HepG2 (cell line): ENCODE data around the gene SIGMAR1. TPM values are rescaled to one million over a fixed set of nuclear protein-coding genes. Genes with fewer than 3 reads are reported as not detected.

Experiments used
- CBFB ChIP-seq: sonication (generic); formaldehyde crosslinking; IDR thresholded peaks from 2 replicates; pipeline ENCODE4 v1.4.0; 2020; ENCODE audit warnings: missing genetic modification reagents
- CENPX ChIP-seq: sonication (generic); formaldehyde crosslinking; IDR thresholded peaks from 2 replicates; pipeline ENCODE4 v1.9.0; 2021; ENCODE audit warnings: mild to moderate bottlenecking, missing genetic modification reagents, moderate library complexity
- HDAC1 ChIP-seq: sonication (generic); formaldehyde crosslinking; IDR thresholded peaks from 2 replicates; pipeline ENCODE4 v1.5.1; 2020; ENCODE audit warnings: mild to moderate bottlenecking, missing genetic modification reagents
- NCOA1 ChIP-seq: sonication (generic); formaldehyde crosslinking; IDR thresholded peaks from 2 replicates; pipeline ENCODE4 v1.9.0; 2021; ENCODE audit warnings: missing genetic modification reagents
- NFE2L2 ChIP-seq: fragments of 150-350 bp; IDR thresholded peaks from 2 replicates; pipeline ENCODE4 v1.6.1; 2014; ENCODE audit warnings: low read length
- NR2F2 ChIP-seq: IDR thresholded peaks from 2 replicates; pipeline ENCODE4 v1.6.1; 2012; ENCODE audit warnings: low read depth, inconsistent platforms, borderline replicate concordance
- RAD21 ChIP-seq: fragments of 450-650 bp; formaldehyde crosslinking; IDR thresholded peaks from 2 replicates; pipeline ENCODE4 v1.5.0; 2020; ENCODE audit warnings: mild to moderate bottlenecking
- RAD51 ChIP-seq: fragments of 450-650 bp; IDR thresholded peaks from 2 replicates; pipeline ENCODE4 v1.6.1; 2016; ENCODE audit warnings: borderline replicate concordance
- RFX1 ChIP-seq: fragments of 450-650 bp; IDR thresholded peaks from 2 replicates; pipeline ENCODE4 v1.6.1; 2017
- USF2 ChIP-seq, 2 experiments: sonication (generic) in 1 of 2; formaldehyde crosslinking in 1 of 2; IDR thresholded peaks; 2 replicates each; pipeline versions ENCODE4 v1.5.1 to v1.6.1; 2011 to 2020; ENCODE audit warnings: borderline replicate concordance in 1 of 2, low read depth in 1 of 2, low read length in 1 of 2, mild to moderate bottlenecking in 1 of 2, missing genetic modification reagents in 1 of 2, moderate library complexity in 1 of 2
- ZFAT ChIP-seq: sonication (generic); formaldehyde crosslinking; conservative IDR thresholded peaks from 2 replicates; pipeline ENCODE4 v1.8.1; 2023; ENCODE audit warnings: missing genetic modification reagents, inconsistent platforms
- ZNF18 ChIP-seq: sonication (generic); formaldehyde crosslinking; IDR thresholded peaks from 2 replicates; pipeline ENCODE4 v1.8.0; 2022; ENCODE audit warnings: mild to moderate bottlenecking, missing genetic modification reagents; ENCODE audit not compliant: insufficient replicate concordance
- ZNF430 ChIP-seq: sonication (generic); formaldehyde crosslinking; IDR thresholded peaks from 2 replicates; pipeline ENCODE4 v1.9.0; 2021; ENCODE audit warnings: mild to moderate bottlenecking, missing genetic modification reagents
- ZNF768 ChIP-seq: sonication (generic); formaldehyde crosslinking; IDR thresholded peaks from 2 replicates; pipeline ENCODE4 v1.4.0; 2020; ENCODE audit warnings: missing genetic modification reagents
- polyA plus RNA-seq, 8 experiments: library from polyadenylated mRNA; depleted of rRNA in 3 of 8; stranded (reverse) in 7 of 8; unstranded in 1 of 8; fragments of >200 nt; fragmentation: Illumina TruSeq in 4 of 8; extraction: Trizol in 4 of 8; gene quantifications; 2 replicates each; pipeline versions ENCODE4 v1.2.1 to v1.2.3, GENCODE V29; 2011 to 2016; ENCODE audit warnings: low read depth in 4 of 8, missing spikeins in 1 of 8, mixed read lengths in 1 of 8; ENCODE audit not compliant: insufficient read depth in 1 of 8
- total RNA-seq, 5 experiments: library from RNA; depleted of rRNA; stranded (reverse); fragments of >200 nt; fragmentation: Illumina TruSeq; extraction: Trizol; gene quantifications; 2 replicates each; pipeline ENCODE4 v1.2.3, GENCODE V29; 2016; ENCODE audit warnings: low read depth in 1 of 5
- TF ChIP-seq, protein P1 (sequence below): sonication (generic); formaldehyde crosslinking; IDR thresholded peaks from 2 replicates; pipeline ENCODE4 v1.5.0; 2020; ENCODE audit warnings: missing genetic modification reagents
- TF ChIP-seq, protein P2 (sequence below): sonication (generic); formaldehyde crosslinking; IDR thresholded peaks from 2 replicates; pipeline ENCODE4 v1.8.1; 2023; ENCODE audit warnings: mild to moderate bottlenecking, missing genetic modification reagents
- TF ChIP-seq, protein P3 (sequence below): sonication (generic); formaldehyde crosslinking; IDR thresholded peaks from 2 replicates; pipeline ENCODE4 v1.4.0; 2020; ENCODE audit warnings: missing genetic modification reagents, borderline replicate concordance

The SIGMAR1 gene
- total and polyA plus RNA-seq, 2 of the 13 experiments (the other 11 are each of a cell fraction or from before 2014, with no cell fraction given): 38.9 to 60.8 TPM

GRCh38 chr9:34637356-34638137, at the start of gene SIGMAR1 (continued):
- peak; percentile 88 for TF ChIP-seq ZNF18 (CRISPR knock-in tag)
- TF ChIP-seq ZNF768: no peak
- TF ChIP-seq ZFAT: no peak
- TF ChIP-seq CBFB (CRISPR knock-in tag): 0 out of 2 replicates have a peak, but pooled peaks have one; percentile 36
- no peak for TF ChIP-seq NCOA1 (CRISPR knock-in tag)
- TF ChIP-seq RAD51: no peak
- TF ChIP-seq NR2F2: peak; percentile 13; the same call in 1 of the 2 replicates
- peak; percentile 87 for TF ChIP-seq ZNF430 (CRISPR knock-in tag)
- TF ChIP-seq NFE2L2: no peak
- TF ChIP-seq, protein P1, sequence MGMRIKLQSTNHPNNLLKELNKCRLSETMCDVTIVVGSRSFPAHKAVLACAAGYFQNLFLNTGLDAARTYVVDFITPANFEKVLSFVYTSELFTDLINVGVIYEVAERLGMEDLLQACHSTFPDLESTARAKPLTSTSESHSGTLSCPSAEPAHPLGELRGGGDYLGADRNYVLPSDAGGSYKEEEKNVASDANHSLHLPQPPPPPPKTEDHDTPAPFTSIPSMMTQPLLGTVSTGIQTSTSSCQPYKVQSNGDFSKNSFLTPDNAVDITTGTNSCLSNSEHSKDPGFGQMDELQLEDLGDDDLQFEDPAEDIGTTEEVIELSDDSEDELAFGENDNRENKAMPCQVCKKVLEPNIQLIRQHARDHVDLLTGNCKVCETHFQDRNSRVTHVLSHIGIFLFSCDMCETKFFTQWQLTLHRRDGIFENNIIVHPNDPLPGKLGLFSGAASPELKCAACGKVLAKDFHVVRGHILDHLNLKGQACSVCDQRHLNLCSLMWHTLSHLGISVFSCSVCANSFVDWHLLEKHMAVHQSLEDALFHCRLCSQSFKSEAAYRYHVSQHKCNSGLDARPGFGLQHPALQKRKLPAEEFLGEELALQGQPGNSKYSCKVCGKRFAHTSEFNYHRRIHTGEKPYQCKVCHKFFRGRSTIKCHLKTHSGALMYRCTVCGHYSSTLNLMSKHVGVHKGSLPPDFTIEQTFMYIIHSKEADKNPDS (CRISPR knock-in tag): no peak; the same call in 1 of the 2 replicates
- TF ChIP-seq USF2 (IDR thresholded peaks at IDR 0.05; ENCODE audit: low read depth, low read length): no peak
- TF ChIP-seq USF2 (CRISPR knock-in tag; IDR thresholded peaks at IDR 0.05; ENCODE audit: borderline replicate concordance): peak; percentile 22; the same call in 1 of the 2 replicates
- TF ChIP-seq RAD21 (CRISPR knock-in tag): peak; percentile 46; the same call in 1 of the 2 replicates
- no peak for TF ChIP-seq CENPX (CRISPR knock-in tag)
- TF ChIP-seq, protein P2, sequence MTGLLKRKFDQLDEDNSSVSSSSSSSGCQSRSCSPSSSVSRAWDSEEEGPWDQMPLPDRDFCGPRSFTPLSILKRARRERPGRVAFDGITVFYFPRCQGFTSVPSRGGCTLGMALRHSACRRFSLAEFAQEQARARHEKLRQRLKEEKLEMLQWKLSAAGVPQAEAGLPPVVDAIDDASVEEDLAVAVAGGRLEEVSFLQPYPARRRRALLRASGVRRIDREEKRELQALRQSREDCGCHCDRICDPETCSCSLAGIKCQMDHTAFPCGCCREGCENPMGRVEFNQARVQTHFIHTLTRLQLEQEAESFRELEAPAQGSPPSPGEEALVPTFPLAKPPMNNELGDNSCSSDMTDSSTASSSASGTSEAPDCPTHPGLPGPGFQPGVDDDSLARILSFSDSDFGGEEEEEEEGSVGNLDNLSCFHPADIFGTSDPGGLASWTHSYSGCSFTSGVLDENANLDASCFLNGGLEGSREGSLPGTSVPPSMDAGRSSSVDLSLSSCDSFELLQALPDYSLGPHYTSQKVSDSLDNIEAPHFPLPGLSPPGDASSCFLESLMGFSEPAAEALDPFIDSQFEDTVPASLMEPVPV (CRISPR knock-in tag): no peak; the same call in 1 of the 2 replicates
- TF ChIP-seq HDAC1 (CRISPR knock-in tag): peak; percentile 91
- no peak for TF ChIP-seq RFX1
- TF ChIP-seq, protein P3, sequence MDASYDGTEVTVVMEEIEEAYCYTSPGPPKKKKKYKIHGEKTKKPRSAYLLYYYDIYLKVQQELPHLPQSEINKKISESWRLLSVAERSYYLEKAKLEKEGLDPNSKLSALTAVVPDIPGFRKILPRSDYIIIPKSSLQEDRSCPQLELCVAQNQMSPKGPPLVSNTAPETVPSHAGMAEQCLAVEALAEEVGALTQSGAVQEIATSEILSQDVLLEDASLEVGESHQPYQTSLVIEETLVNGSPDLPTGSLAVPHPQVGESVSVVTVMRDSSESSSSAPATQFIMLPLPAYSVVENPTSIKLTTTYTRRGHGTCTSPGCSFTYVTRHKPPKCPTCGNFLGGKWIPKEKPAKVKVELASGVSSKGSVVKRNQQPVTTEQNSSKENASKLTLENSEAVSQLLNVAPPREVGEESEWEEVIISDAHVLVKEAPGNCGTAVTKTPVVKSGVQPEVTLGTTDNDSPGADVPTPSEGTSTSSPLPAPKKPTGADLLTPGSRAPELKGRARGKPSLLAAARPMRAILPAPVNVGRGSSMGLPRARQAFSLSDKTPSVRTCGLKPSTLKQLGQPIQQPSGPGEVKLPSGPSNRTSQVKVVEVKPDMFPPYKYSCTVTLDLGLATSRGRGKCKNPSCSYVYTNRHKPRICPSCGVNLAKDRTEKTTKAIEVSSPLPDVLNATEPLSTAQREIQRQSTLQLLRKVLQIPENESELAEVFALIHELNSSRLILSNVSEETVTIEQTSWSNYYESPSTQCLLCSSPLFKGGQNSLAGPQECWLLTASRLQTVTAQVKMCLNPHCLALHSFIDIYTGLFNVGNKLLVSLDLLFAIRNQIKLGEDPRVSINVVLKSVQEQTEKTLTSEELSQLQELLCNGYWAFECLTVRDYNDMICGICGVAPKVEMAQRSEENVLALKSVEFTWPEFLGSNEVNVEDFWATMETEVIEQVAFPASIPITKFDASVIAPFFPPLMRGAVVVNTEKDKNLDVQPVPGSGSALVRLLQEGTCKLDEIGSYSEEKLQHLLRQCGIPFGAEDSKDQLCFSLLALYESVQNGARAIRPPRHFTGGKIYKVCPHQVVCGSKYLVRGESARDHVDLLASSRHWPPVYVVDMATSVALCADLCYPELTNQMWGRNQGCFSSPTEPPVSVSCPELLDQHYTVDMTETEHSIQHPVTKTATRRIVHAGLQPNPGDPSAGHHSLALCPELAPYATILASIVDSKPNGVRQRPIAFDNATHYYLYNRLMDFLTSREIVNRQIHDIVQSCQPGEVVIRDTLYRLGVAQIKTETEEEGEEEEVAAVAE (CRISPR knock-in tag): no peak
